ENCODE results near the gene P2RY12.

DNA sequence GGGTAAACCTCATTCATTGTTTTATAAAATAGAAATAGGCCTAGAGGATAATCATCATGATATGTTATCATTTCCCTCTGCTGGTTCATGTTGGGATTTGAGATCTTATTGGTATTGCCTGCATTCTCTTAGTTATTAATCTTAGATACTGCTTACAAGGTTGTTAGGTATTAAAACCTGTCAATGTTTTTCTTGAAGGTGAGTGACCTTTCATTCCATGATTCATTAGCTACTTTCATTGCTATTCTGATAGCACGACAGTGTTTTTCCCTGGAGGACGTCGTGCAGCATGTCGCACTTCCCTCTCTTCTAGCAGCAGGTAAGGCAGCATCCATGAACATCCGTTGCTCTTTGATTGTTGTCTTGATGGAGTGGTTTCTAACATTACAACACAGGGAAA is 17.1 kb downstream of the P2RY12 start:
- TF ChIP-seq, protein P1, sequence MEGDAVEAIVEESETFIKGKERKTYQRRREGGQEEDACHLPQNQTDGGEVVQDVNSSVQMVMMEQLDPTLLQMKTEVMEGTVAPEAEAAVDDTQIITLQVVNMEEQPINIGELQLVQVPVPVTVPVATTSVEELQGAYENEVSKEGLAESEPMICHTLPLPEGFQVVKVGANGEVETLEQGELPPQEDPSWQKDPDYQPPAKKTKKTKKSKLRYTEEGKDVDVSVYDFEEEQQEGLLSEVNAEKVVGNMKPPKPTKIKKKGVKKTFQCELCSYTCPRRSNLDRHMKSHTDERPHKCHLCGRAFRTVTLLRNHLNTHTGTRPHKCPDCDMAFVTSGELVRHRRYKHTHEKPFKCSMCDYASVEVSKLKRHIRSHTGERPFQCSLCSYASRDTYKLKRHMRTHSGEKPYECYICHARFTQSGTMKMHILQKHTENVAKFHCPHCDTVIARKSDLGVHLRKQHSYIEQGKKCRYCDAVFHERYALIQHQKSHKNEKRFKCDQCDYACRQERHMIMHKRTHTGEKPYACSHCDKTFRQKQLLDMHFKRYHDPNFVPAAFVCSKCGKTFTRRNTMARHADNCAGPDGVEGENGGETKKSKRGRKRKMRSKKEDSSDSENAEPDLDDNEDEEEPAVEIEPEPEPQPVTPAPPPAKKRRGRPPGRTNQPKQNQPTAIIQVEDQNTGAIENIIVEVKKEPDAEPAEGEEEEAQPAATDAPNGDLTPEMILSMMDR (IDR thresholded peaks at IDR 0.05): no peak
- TF ChIP-seq POLR2AphosphoS5 (IDR thresholded peaks at IDR 0.05): no peak
- TF ChIP-seq EP300 (IDR thresholded peaks at IDR 0.05): no peak
